OCI-LY3 (cell line): Measurements from ENCODE around the gene TMEM205.

Source experiments
- CTCF ChIP-seq: fragments of 200-600, 300-600 bp; sonication (generic); IDR thresholded peaks from 2 replicates; pipeline ENCODE4 v1.5.1; 2014; ENCODE audit warnings: antibody characterized with exemption, low read length, low read depth
- EZH2phosphoT487 ChIP-seq: fragments of 200-600 bp; shearing (Covaris generic); IDR thresholded peaks from 2 replicates; pipeline ENCODE4 v1.6.1; 2018; ENCODE audit warnings: antibody characterized with exemption, mixed run types, low read depth

GRCh38 chr19:11304936-11305335, 41.1 kb downstream of the TMEM205 start:
- TF ChIP-seq CTCF, result no peak
- no peak for TF ChIP-seq EZH2phosphoT487
